ENCODE results near the gene C8A. TPM values are rescaled to one million over a fixed set of nuclear protein-coding genes. Genes with fewer than 3 reads are reported as not detected.

C8A gene
- total and polyA plus RNA-seq, 2 of the 13 experiments (the other 11 are each of a cell fraction or from before 2014, with no cell fraction given), result 10.5 to 15.0 TPM

DNA sequence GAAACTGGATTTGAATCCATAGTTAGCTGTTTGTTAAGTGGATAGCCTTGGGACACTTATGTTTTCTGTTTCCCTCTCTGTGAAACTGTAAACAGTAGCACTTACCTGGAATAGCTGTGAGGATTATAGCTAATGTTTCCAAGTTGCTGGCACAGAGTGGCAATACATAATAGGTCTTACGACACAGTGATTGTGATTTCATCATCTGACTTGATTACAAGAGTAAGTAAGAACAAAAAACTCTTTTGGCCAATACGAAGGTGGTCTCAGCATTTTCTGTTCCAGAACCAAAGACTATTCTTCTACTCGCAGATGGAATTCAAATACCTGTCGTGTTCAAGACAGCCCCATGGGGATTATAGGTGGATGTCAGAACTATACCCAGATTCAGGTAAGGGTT is 109.1 kb downstream of the C8A start (continued):
- TF ChIP-seq PLRG1 (conservative IDR thresholded peaks at IDR 0.05) (no peak), KLF16 (CRISPR knock-in tag; IDR thresholded peaks at IDR 0.05) (no peak), FOXA3 (CRISPR knock-in tag; IDR thresholded peaks at IDR 0.05) (0 out of 2 replicates have a peak, but pooled peaks have one; percentile 12), ZNF7 (CRISPR knock-in tag; IDR thresholded peaks at IDR 0.05) (no peak), ZNF720 (CRISPR knock-in tag; IDR thresholded peaks at IDR 0.05) (no peak), HIC2 (CRISPR knock-in tag; IDR thresholded peaks at IDR 0.05; ENCODE audit: low read depth) (no peak)

- CTCF ChIA-PET (ENCODE audit: low intra/inter-chr PET ratio, low total read pairs), result no interaction called here
- no peak overlapping the region for H2AFZ ChIP-seq (ENCODE audit: low read length)
- no peak for FAIRE-seq
- H3K4me3 ChIP-seq (replicated peaks in 1 of 3; ENCODE audit: insufficient read depth in 1 of 3, low read depth in 2 of 3, low read length in 3 of 3), result no peak overlapping the region
- no peaks in the 10 kb centered on the region for H3K36me3 ChIP-seq (replicated peaks in 1 of 2; ENCODE audit: control insufficient read depth in 1 of 2, insufficient read depth in 2 of 2, low read length in 2 of 2)
- H3K27ac ChIP-seq (ENCODE audit: extremely low read length, insufficient read depth, low read length), result peak overlapping the region; percentile 5
- ATAC-seq, result no peak
- in situ Hi-C loops (cut with HindIII; ENCODE audit: extremely low pct_ligation_motif_present, low pct_unique_long_range_greater_than_20kb), result loop anchor here (5.0 kb wide), 1 partner anchor 132 kb away; no protein-coding TSS in a partner anchor
- H4K20me1 ChIP-seq (ENCODE audit: insufficient read depth, low read length), result no peaks in the 10 kb centered on the region
- peaks cover 66% of the 10 kb centered on the region for H3K4me1 ChIP-seq (ENCODE audit: insufficient read depth, low read length)
- intact Hi-C loops (cut with micrococcal nuclease; ENCODE audit: unreplicated experiment), result loop anchor here (10.0 kb wide), 1 partner anchor 100 kb away; no protein-coding TSS in a partner anchor
- TF ChIP-seq HOXA7 (CRISPR knock-in tag; IDR thresholded peaks at IDR 0.05) (no peak), PRMT3 (CRISPR knock-in tag; IDR thresholded peaks at IDR 0.05; ENCODE audit: borderline replicate concordance, low read depth) (no peak), NFKB2 (CRISPR knock-in tag; IDR thresholded peaks at IDR 0.05; ENCODE audit: borderline replicate concordance) (no peak), ZBTB10 (CRISPR knock-in tag; IDR thresholded peaks at IDR 0.05; ENCODE audit: borderline replicate concordance) (no peak), ZNF337 (CRISPR knock-in tag; IDR thresholded peaks at IDR 0.05; ENCODE audit: borderline replicate concordance, low read depth) (no peak), ELF3 (CRISPR knock-in tag; IDR thresholded peaks at IDR 0.05) (no peak)
- H3K9me3 ChIP-seq (ENCODE audit: low read length), result no peaks in the 10 kb centered on the region
- 92% methylated on average over 9 of the region's 9 CpGs for WGBS (ENCODE audit: low lambda C conversion rate)
- H3K27me3 ChIP-seq (ENCODE audit: control insufficient read depth in 1 of 2, insufficient read depth in 2 of 2, low read length in 2 of 2), result no peaks in the 10 kb centered on the region
- H3K79me2 ChIP-seq (ENCODE audit: insufficient read depth, low read length), result no peaks in the 10 kb centered on the region
- TSS peak; percentile 74 for BruUV-seq (replicated peaks)
- DNase-seq (ENCODE audit: low spot score), result no peak
- POLR2A ChIA-PET, result interaction anchor here (0.6 to 4.3 kb wide), 7 partner anchors 42 to 144 kb away, joined by 3 to 50 read pairs (median 6); partner anchors contain the start of gene C8A
- H3K9ac ChIP-seq (ENCODE audit: insufficient read depth, low read depth, low read length), result no peak overlapping the region
- H3K4me2 ChIP-seq (ENCODE audit: low read depth, low read length), result peak overlapping the region; percentile 67
Measured at GRCh38 chr1:56964349-56965017, 109.9 kb downstream of the C8A start.

All from HepG2 (cell line).